Measurements from ENCODE around the gene ADARB1. TPM values are rescaled to one million over a fixed set of nuclear protein-coding genes. Genes with fewer than 3 reads are reported as not detected.

Gene ADARB1
- total and polyA plus RNA-seq, 2 of the 4 experiments (the other 2 are of a cell fraction), result 39.8 to 47.3 TPM

- Histone ChIP-seq H3K56ac (ENCODE audit: extremely low read depth, insufficient read depth, low read length) (no peak overlapping the region), H3K79me1 (ENCODE audit: low read depth in 1 of 2, low read length in 2 of 2) (no peaks in the 10 kb centered on the region), H2AFZ (replicated peaks; ENCODE audit: low read length, poor library complexity) (no peak overlapping the region), H2BK5ac (ENCODE audit: low read depth, low read length, poor library complexity, severe bottlenecking) (no peak overlapping the region), H4K8ac (ENCODE audit: low read depth in 2 of 2, low read length in 2 of 2) (no peak overlapping the region), H2BK120ac (ENCODE audit: low read depth, low read length) (no peak overlapping the region), H2AK9ac (replicated peaks; ENCODE audit: low read depth, low read length, poor library complexity) (no peak overlapping the region), H4K5ac (ENCODE audit: low read depth, low read length) (no peak overlapping the region), H3K9ac (ENCODE audit: low read depth, low read length) (no peak overlapping the region), H3K4me1 (ENCODE audit: control insufficient read depth, insufficient read depth, low read length) (peaks cover 4% of the 10 kb centered on the region), H3K9me1 (ENCODE audit: insufficient read depth, low read length) (no peaks in the 10 kb centered on the region; the same call in 1 of the 2 replicates), H2BK20ac (ENCODE audit: low read depth, low read length) (no peak overlapping the region), H3K18ac (ENCODE audit: low read depth, low read length) (no peak overlapping the region), H3K27me3 (ENCODE audit: control insufficient read depth, insufficient read depth, low read length) (peaks cover 24% of the 10 kb centered on the region), H3K9me3 (ENCODE audit: control insufficient read depth, insufficient read depth, low read length) (peaks cover 9% of the 10 kb centered on the region), H3K23ac (ENCODE audit: low read depth, low read length) (no peak overlapping the region), H2AK5ac (ENCODE audit: low read depth, low read length) (no peak overlapping the region), H2BK15ac (ENCODE audit: low read depth, low read length) (no peak overlapping the region), H3K14ac (replicated peaks; ENCODE audit: low read depth, low read length) (no peak overlapping the region), H3K36me3 (ENCODE audit: control insufficient read depth, insufficient read depth, low read length) (no peaks in the 10 kb centered on the region), H3K27ac (ENCODE audit: insufficient read depth, low read length) (no peak overlapping the region), H3K4ac (ENCODE audit: low read depth, low read length) (no peak overlapping the region), H4K91ac (ENCODE audit: insufficient read depth, low read depth, low read length) (no peak overlapping the region), H3K4me2 (ENCODE audit: low read depth, low read length) (no peak overlapping the region), H3K4me3 (ENCODE audit: insufficient read depth, low read depth, low read length) (no peak overlapping the region), H4K20me1 (ENCODE audit: insufficient read depth, low read length) (no peaks in the 10 kb centered on the region; the same call in 1 of the 2 replicates)
- TF ChIP-seq, protein P1, sequence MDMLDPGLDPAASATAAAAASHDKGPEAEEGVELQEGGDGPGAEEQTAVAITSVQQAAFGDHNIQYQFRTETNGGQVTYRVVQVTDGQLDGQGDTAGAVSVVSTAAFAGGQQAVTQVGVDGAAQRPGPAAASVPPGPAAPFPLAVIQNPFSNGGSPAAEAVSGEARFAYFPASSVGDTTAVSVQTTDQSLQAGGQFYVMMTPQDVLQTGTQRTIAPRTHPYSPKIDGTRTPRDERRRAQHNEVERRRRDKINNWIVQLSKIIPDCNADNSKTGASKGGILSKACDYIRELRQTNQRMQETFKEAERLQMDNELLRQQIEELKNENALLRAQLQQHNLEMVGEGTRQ (IDR thresholded peaks at IDR 0.05; ENCODE audit: low read depth, low read length), result no peak
- DNase-seq, result no peak
- dilution Hi-C loops (cut with HindIII; ENCODE audit: low sequenced_read_pairs, unreplicated experiment), result no loop called here
- WGBS, 2 experiments (ENCODE audit: extremely low coverage in 2 of 2, insufficient read length in 1 of 2), result 86% methylated on average over 5 of the region's 22 CpGs; no CpG with 5 or more reads in 1 of the 2 experiments
- ATAC-seq (ENCODE audit: low read depth), result no peak
- no TSS peak for BruUV-seq (replicated peaks)
- in situ Hi-C loops (cut with MboI; ENCODE audit: low sequenced_read_pairs), result no loop called here
- ChIA-PET POLR2A (ENCODE audit: unreplicated experiment) (no interaction called here), CTCF (no interaction called here)
- intact Hi-C loops (cut with micrococcal nuclease), result no loop called here
Observed at GRCh38 chr21:45255381-45256020, 181.1 kb downstream of the ADARB1 start.

Measured in IMR-90 (cell line).